Aorta (tissue), 5 donors: ENCODE data around the gene GANC. TPM values are rescaled to one million over a fixed set of nuclear protein-coding genes. Genes with fewer than 3 reads are reported as not detected.

Experiments
- ATAC-seq: fragments of 200-7000 bp; cut with Tn5 transposase; one replicate; pipeline ENCODE4 v1.9.1; 2022; ENCODE audit warnings: moderate library complexity; ENCODE audit not compliant: low FRiP score
- DNase-seq, 2 donors: peaks; one replicate each; pipeline ENCODE4 v3.0.0-alpha.2; 2020
- H3K27ac ChIP-seq, 2 donors: one replicate each; pipeline ENCODE4 v1.5.1; 2013; ENCODE audit warnings: low read length in 2 of 2, mild to moderate bottlenecking in 2 of 2, moderate library complexity in 2 of 2, control low read depth in 1 of 2, inconsistent platforms in 1 of 2, low read depth in 1 of 2
- H3K27me3 ChIP-seq, 2 donors: one replicate each; pipeline ENCODE4 v1.6.1; 2013; ENCODE audit warnings: control low read depth in 1 of 2, low read length in 1 of 2, mild to moderate bottlenecking in 1 of 2, moderate library complexity in 1 of 2; ENCODE audit not compliant: insufficient read depth in 2 of 2, control insufficient read depth in 1 of 2
- H3K36me3 ChIP-seq, 2 donors: one replicate each; pipeline ENCODE4 v1.6.1; 2013; ENCODE audit warnings: control low read depth in 1 of 2, low read length in 1 of 2, mild to moderate bottlenecking in 1 of 2; ENCODE audit not compliant: insufficient read depth in 2 of 2, control insufficient read depth in 1 of 2
- H3K4me1 ChIP-seq, 2 donors: one replicate each; pipeline ENCODE4 v1.6.1; 2013; ENCODE audit warnings: low read length in 2 of 2, control low read depth in 1 of 2, mild to moderate bottlenecking in 1 of 2, moderate library complexity in 1 of 2; ENCODE audit not compliant: insufficient read depth in 2 of 2, control insufficient read depth in 1 of 2
- H3K4me3 ChIP-seq, 2 donors: one replicate each; pipeline ENCODE4 v1.5.1; 2013; ENCODE audit warnings: low read length in 2 of 2, control low read depth in 1 of 2, mild to moderate bottlenecking in 1 of 2
- H3K9me3 ChIP-seq: one replicate; pipeline ENCODE4 v1.6.1; 2013; ENCODE audit warnings: mild to moderate bottlenecking, low read length; ENCODE audit not compliant: control insufficient read depth
- WGBS, 2 donors: extraction: QIAGEN DNeasy Blood & Tissue Kit; methylation state at CpG; one replicate each; pipeline ENCODE4 v1.1.7; 2013; 5-methylcytosine and 5-hydroxymethylcytosine counted together
- intact Hi-C, 2 donors: fragments of 100-400 bp; cut with DNase I; formaldehyde crosslinking; loops; one replicate each; pipeline versions ENCODE4 v1.14.2 to v1.15.0; 2022
- polyA plus RNA-seq, 2 donors: library from polyadenylated mRNA; stranded (reverse); fragments of 200-250 nt; gene quantifications; one replicate each; pipeline ENCODE4 v1.2.3, GENCODE V29; 2013
- total RNA-seq, 2 donors: library from RNA; stranded (reverse); fragmentation: NEBNext Ultra II Directional; extraction: Animal tissue kit (Norgen Biotek cat#: 25700); gene quantifications; one replicate each; pipeline ENCODE4 v1.2.1, GENCODE V29; 2021
- donor health status: healthy with polysubstance abuse.
- donor health status: Bipolar disorder and iron deficiency.
- donor health status: DM: no; HTN: no; CAD: no.
- donor health status: DM: no; HTN: no; CAD: no.
- donor health status: DM: yes; HTN: yes; CAD: no.

The GANC gene
- total and polyA plus RNA-seq, 4 donors, result 14.9 to 61.4 (median 39.3) TPM

DNA sequence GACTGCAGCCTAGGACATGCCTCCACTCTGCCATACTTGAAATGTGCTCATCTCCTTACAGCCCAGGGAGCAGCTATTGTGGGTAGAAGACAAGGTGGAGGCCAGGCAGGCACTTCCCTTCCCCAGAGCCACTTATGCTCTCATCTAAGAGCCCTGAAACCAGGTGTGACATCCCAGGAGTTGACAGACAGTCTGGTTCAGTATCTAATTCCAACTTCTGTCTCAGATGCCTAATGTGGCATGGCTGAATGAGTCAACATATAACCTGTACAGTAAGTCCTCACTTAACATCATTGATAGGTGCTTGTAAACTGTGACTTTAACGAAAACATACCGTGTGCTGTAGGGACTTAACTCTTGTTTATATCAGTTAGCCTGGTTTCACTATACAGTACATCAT is 85.1 kb downstream of the GANC start:
- intact Hi-C loops, result no loop called here
- no peaks in the 10 kb centered on the region for H3K9me3 ChIP-seq
- H3K4me3 ChIP-seq, result no peak overlapping the region
- H3K27ac ChIP-seq, result no peak overlapping the region
- DNase-seq (no peak), ATAC-seq (no peak)
- 88 to 92% methylated on average over 2 of the region's 2 CpGs for WGBS, 2 donors
- H3K4me1 ChIP-seq, result no peaks in the 10 kb centered on the region
- peaks cover 0 to 2% of the 10 kb centered on the region in 2 donors for H3K36me3 ChIP-seq
- H3K27me3 ChIP-seq, result no peaks in the 10 kb centered on the region

DNA sequence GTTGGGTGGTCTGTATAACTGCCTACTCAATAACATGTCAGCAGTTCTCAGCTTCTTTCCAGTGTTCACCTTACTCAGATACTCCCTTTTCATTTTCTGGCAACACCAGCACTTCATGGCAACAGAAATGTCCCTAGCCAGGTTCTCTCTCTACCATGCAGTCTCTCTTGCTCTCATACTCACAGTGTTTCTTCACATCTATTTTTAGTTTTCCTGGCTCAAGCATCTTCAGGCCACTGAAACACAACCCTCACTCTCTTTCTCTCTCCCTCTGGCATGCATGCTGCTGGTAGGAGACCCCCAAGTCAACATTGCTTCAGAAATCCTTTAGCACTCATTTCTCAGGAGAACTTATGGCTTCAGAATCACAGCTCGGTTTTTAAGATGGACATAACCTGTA is 86.2 kb downstream of the GANC start, which contains the start of gene CAPN3:
Gene CAPN3 (plus strand): TSS at position 253 of the 400 bp plus-strand sequence. CDS start 305 bp downstream, outside the sequence.
- no peak within 1 kb of the TSS for H3K4me3 ChIP-seq
- no peak for ATAC-seq
- H3K27ac ChIP-seq, result no peak within 1 kb of the TSS
- H3K9me3 ChIP-seq, result no peaks in the 10 kb centered on the region
- WGBS, 2 donors, result 55 to 68% methylated on average over 1 of the region's 1 CpG
- peaks cover 0 to 2% of the 10 kb centered on the region in 2 donors for H3K36me3 ChIP-seq
- no peaks in the 10 kb centered on the region for H3K27me3 ChIP-seq
- no peaks in the 10 kb centered on the region for H3K4me1 ChIP-seq
- intact Hi-C loops, result no loop called here
- DNase-seq, result no peak

DNA sequence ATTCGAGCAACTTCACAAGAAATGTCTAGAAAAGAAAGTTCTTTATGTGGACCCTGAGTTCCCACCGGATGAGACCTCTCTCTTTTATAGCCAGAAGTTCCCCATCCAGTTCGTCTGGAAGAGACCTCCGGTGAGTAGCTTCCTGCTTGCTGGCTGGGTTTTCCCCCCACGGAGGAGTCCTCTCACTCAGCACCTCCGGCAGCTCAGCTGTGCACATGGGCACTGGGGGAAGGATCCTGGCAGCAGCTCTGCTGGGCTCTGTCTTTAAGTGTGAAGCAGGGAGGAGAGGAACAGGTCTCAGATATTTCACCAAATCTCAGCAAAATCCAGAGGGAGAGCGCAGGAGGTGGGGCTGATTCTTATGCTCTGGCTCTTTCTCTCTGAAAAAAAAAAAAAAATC is 87.0 kb downstream of the GANC start:
- 74 to 78% methylated on average over 7 of the region's 7 CpGs for WGBS, 2 donors
- Histone ChIP-seq H3K36me3 (peaks cover 0 to 2% of the 10 kb centered on the region in 2 donors), H3K4me1 (no peaks in the 10 kb centered on the region), H3K9me3 (no peaks in the 10 kb centered on the region), H3K27me3 (no peaks in the 10 kb centered on the region), H3K4me3 (no peak overlapping the region), H3K27ac (no peak overlapping the region)
- DNase-seq, result no peak
- intact Hi-C loops, result no loop called here
- ATAC-seq, result no peak

DNA sequence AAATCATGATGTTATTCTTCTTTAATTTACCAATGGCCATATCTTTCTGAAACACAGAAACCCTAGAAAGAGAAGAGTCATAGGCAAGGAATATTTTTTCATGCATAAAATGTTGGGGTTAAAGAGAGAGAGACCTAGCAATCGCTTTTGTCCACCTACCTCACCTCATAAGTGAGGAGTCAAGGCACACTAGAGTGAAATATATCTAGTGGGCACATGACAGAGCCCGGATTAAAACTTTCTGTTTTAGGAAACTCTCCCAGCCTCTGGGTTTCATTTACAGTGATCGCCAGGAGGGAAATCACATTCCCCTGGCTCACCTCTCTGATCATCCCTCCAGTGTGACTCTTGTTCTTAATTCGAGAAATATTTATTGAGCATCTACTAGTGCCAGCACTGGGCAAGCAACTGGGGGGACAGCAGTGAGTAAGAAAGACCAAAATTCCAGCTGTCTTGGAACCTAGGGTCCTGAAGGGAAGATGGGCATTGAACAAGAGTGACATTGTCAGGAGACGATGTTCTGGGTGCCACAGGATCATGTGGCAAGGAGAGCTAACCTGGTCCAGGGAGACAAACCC is 87.6 kb downstream of the GANC start:
- intact Hi-C loops, result no loop called here
- H3K27ac ChIP-seq, result no peak overlapping the region
- WGBS, 2 donors, result 91 to 94% methylated on average over 5 of the region's 5 CpGs
- H3K36me3 ChIP-seq, result peaks cover 0 to 4% of the 10 kb centered on the region in 2 donors
- no peak for ATAC-seq
- no peaks in the 10 kb centered on the region for H3K27me3 ChIP-seq
- no peak overlapping the region for H3K4me3 ChIP-seq
- no peaks in the 10 kb centered on the region for H3K4me1 ChIP-seq
- no peaks in the 10 kb centered on the region for H3K9me3 ChIP-seq
- no peak for DNase-seq

DNA sequence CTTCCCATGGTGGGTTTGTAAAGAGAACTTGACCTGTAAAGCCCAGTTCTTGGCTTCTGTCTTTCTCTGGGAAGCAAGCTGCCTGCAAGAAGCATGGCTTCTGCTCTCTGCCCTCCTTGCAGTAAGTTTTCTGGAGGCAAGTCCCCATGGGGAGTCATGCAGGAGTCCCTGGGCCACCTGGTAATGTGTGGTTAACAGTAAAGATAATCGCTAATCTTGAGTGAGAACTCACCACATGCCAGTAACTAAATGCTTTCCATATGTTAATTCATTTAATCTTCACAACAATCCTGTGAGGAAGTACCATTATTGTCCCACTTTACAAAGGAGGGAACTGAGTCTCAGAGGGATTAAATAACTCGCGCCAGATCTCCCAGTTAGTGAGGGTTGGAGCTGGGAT is 90.5 kb downstream of the GANC start:
- no peak overlapping the region for H3K27ac ChIP-seq
- no peak overlapping the region for H3K4me3 ChIP-seq
- H3K36me3 ChIP-seq, result peaks cover 0 to 1% of the 10 kb centered on the region in 2 donors
- 91 to 93% methylated on average over 3 of the region's 3 CpGs for WGBS, 2 donors
- no peaks in the 10 kb centered on the region for H3K27me3 ChIP-seq
- DNase-seq (no peak), ATAC-seq (no peak)
- intact Hi-C loops, result no loop called here
- no peaks in the 10 kb centered on the region for H3K4me1 ChIP-seq
- no peaks in the 10 kb centered on the region for H3K9me3 ChIP-seq

DNA sequence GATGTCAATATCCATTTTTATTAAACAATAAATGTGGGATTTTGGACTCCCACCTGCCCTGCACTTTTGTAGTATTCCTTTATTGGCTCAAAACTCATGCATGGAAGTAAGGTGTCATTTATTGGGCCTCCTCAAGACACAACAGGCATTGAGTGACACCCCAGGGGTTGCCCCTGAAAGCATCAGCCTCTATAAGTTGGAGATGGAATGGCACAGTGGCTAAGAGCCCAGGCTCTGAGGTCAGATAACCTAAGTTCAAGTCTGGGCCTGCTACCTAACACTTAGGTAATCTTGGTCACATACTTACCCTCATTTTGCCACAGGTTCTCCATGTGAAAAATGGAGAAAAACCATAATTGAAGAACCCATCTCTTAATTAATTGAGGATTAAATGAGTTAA is 90.9 kb downstream of the GANC start:
- DNase-seq (no peak), ATAC-seq (no peak)
- Histone ChIP-seq H3K36me3 (peaks cover 0 to 1% of the 10 kb centered on the region in 2 donors), H3K27me3 (no peaks in the 10 kb centered on the region), H3K27ac (no peak overlapping the region), H3K4me1 (no peaks in the 10 kb centered on the region), H3K9me3 (no peaks in the 10 kb centered on the region), H3K4me3 (no peak overlapping the region)
- intact Hi-C loops, result no loop called here

DNA sequence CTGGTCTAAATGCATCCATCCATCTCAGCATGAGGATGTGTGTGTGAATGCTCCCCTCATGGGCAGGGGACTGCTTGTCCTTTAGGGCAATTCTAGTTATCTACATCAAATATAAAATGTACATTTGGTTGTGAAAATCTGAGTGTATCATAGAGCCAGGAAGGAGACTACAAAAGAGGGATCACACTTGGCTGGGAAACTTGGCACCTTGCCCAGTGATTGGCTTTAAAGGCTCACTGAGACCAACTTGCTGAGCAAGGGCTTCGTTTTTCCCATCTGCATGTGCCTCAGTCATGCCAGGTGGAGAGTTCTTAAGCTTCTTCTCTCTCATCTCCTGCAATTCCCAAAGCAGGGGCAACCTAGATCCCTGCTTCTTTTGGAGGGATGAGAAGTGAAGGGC is 91.5 kb downstream of the GANC start:
- Histone ChIP-seq H3K4me1 (no peaks in the 10 kb centered on the region), H3K9me3 (no peaks in the 10 kb centered on the region), H3K4me3 (no peak overlapping the region), H3K27ac (no peak overlapping the region), H3K36me3 (peaks cover 0 to 1% of the 10 kb centered on the region in 2 donors), H3K27me3 (no peaks in the 10 kb centered on the region)
- no peak for ATAC-seq
- DNase-seq, result no peak
- 49 to 53% methylated on average over 1 of the region's 1 CpG for WGBS, 2 donors
- intact Hi-C loops, result no loop called here

DNA sequence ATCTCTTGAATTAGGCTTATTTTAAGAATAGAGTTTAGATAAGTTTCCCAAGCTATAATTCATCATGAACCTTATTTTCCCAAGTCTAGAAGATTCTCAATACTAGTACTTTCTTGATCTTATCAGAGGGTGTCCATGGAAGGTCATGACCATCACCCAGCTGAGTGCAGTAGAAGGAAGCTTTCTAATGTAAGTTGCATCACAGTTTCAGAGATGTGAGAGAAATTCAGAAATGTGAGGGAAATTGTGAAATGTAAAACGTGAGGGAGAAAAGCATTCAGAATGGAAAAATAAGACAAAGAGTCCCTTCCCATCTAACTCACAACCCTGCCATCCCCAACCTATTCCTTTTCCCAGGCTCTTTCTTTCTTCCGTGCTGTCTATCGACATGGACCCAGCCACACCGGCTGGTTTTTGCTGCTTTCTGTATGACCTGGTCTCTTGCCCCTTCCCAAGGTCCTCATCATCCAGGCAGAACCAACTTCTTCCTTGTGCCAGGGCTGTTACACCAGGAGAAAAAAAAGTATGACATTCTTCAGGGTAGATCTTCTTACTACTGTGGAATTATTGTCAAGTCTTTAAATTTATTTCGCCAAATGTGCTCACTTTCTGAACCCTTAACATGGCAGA is 93.0 kb downstream of the GANC start:
- H3K27me3 ChIP-seq, result no peaks in the 10 kb centered on the region
- DNase-seq, result no peak

DNA sequence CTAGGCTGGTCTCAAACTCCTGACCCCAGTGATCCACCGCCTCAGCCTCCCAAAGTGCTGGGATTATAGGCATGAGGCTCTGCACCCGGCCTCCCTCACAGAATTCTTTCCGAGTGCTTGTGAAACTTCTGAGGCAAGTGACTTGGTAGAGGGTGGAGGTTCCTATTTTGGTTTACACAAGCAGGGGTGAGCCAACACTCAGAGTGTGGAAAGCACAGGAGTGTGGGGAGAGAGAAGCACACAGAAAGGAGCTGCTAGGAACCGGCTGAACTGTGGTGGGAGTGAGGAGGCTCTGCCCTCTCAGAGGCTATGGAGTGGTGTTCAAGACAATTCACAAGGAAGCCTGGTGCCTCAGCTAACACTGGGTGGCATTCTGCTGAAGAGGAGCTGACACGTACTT is 94.0 kb downstream of the GANC start:
- no peaks in the 10 kb centered on the region for H3K27me3 ChIP-seq
- H3K9me3 ChIP-seq, result no peaks in the 10 kb centered on the region
- WGBS, 2 donors, result 46 to 50% methylated on average over 5 of the region's 5 CpGs
- H3K36me3 ChIP-seq, result peaks cover 0 to 1% of the 10 kb centered on the region in 2 donors
- intact Hi-C loops, result no loop called here
- ATAC-seq (peak; percentile 44), DNase-seq (no peak)
- no peak overlapping the region for H3K4me3 ChIP-seq
- H3K4me1 ChIP-seq, result no peaks in the 10 kb centered on the region
- no peak overlapping the region for H3K27ac ChIP-seq

More for the DNA sequence above, 93.0 kb downstream of the GANC start:
- WGBS, 2 donors, result 91 to 93% methylated on average over 5 of the region's 5 CpGs
- Histone ChIP-seq H3K4me3 (no peak overlapping the region), H3K4me1 (no peaks in the 10 kb centered on the region), H3K27ac (no peak overlapping the region), H3K36me3 (peaks cover 0 to 1% of the 10 kb centered on the region in 2 donors), H3K9me3 (no peaks in the 10 kb centered on the region)
- ATAC-seq, result no peak
- intact Hi-C loops, result no loop called here
